HG02610 (cell line): Measurements from ENCODE around the gene ACP4.

ENCODE experiments used
- ATAC-seq: cut with Tn5 transposase; IDR thresholded peaks from one replicate; pipeline ENCODE4 v1.9.1; 2021; ENCODE audit warnings: mild to moderate bottlenecking, moderate library complexity; ENCODE audit not compliant: unreplicated experiment

The ACP4 gene

GRCh38 chr19:50839712-50840655 lies 49.8 kb downstream of the ACP4 start:
- no peak for ATAC-seq

GRCh38 chr19:50842130-50842529 lies 51.9 kb downstream of the ACP4 start:
- no peak for ATAC-seq

GRCh38 chr19:50843205-50843604 lies 53.0 kb downstream of the ACP4 start:
- ATAC-seq = no peak

GRCh38 chr19:50843701-50844221 lies 53.5 kb downstream of the ACP4 start:
- no peak for ATAC-seq

- ATAC-seq = no peak
Observed at GRCh38 chr19:50844296-50844935, 54.2 kb downstream of the ACP4 start.
